CD4-positive, alpha-beta T cell treated with Interleukin-12 subunit alpha and Interleukin-12 subunit beta, for 1 hour (primary cell): ENCODE data around the gene DLG1.
"Not testable (repeated sequence)": the region's sequence is repeated elsewhere in the genome, so short reads cannot be mapped to it uniquely, and the experiment has no call there.

Source experiments
- DNase-seq: peaks from one replicate; pipeline ENCODE4 v3.0.0-alpha.2; 2020

The DLG1 gene

DNA sequence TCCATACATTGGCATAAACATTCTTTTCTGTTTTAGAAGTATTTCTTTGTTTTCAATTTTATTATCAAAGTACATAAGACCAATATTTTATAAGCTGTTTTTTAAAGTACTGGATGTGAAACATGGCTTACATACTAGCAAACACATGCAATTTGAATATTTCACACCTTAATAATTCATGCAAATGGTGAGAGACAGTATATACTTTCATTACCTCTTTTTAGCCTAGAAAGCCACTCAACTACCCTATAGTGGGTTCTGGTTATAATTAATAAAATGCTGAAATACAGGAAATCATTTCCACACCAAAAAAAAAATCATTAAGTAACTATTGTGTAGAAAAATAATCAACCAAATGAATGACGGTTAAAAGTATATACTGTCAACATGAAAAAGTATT lies 230.3 kb downstream of the DLG1 start:
- DNase-seq, result no peak

DNA sequence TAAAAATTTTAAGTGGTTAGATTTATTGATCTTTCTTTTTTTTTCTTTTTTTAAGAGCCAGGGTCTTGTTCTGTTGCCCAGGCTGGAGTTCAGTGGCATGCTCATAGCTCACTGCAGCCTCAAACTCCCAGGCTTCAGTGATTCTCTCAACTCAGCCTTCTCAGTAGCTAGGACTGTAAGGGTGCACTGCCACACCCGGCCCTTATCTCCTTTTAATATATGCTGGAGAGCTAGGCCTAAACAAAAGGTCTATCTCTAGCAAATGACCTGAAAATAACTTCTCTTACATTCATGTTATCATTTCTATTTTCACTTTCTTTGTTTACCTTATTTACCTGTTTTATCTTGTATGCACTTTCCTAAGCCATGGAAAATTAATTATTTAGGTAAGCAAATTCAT lies 233.6 kb downstream of the DLG1 start:
- DNase-seq, result no peak

DNA sequence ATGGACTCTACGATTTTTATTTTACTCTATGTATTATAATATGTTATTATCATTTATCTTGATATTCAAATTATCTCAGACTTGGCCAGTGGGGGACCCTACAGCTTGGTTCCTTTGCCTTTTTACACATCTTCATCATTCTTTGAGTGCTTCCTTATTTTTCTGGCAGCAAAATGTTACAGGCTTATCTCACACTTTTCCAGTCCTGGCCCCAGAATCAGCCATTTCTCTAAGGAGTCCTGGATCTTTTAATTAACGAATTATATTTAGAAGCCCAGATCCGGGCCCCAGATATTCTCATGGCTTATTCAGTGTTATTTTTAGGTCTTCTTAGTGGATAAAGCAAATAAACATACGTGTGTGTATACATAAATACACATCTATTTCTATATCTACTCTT lies 236.0 kb downstream of the DLG1 start:
- no peak for DNase-seq

DNA sequence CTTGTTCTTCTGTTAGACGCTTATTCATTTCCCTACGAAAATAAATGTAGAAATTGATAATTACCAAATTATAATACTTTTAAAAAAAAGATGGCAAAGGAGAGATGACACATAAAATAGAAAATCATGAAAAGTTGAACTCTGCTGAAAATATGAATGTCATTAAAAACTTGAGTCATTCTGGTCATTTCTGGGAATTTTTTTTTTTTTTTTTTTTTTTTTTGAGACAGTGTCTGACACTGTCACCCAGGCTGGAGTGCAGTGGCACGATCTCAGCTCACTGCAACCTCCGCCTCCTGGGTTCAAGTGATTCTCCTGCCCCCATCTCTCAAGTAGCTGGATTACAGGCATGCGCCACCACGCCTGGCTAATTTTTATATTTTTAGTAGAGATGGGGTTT lies 246.8 kb downstream of the DLG1 start:
- not testable (repeated sequence) for DNase-seq

DNA sequence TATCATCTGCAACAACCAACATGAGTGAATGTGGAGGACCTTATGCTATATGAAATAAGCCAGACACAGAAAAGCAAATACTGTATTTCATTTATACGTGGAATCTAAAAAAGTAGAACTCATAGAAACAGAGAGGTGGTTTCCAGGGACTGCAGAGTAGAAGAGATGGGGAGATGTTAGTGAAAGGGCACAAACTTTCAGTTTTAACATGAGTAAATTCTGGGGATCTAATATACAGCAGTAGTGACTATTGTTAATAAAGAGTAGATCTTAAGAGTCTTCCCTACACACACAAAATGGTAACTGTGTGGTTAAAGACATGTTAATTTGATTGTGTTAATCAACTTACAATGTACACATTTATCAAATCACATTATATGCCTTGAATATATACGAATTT lies 247.9 kb downstream of the DLG1 start:
- DNase-seq, result no peak

DNA sequence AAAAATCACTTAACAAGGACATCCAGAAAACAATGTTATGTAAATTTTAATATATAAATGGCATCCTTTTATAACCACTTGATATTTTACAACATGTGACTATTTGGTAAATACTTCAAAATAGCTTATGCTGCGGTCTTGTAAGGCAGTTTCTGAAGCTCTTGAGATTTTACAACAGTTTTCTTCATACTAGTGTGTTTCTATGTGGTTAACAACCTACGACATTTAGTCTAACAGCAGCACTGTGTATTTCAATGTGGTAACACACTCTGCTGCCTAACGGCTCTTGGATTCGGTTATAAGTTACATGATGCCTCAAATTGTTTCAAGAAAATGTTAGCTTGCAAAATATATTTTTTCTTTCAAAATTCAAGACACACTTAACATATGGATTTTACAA lies 255.9 kb downstream of the DLG1 start:
- DNase-seq, result no peak

DNA sequence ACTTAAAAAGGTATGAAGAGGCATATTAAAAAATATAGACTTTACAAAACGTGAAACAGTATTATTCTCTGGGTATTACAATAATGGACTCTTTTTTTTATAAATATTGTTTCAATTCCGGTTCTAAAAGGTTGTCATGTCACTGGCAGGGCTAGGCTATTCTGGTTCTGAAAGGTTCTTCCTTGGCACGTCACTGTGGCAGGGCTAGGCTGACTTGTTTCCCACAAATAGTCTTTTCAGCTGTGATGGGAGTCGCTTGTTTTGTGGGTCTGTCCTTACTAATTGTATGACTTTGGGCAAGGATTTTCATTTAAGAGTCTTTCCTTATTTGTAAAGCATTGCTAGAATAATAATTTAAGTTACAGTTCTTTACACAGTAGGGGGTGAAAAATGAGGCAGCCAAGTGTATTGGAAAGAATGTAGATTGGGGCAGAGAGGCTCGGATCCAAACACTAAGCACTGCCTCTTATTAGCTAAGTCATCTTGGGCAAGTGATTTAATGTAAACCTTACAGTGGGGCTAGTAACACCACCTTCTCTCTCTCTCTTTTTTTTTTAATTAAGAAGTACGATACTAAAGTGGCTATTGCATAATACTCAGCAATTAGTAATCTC lies 256.4 kb downstream of the DLG1 start:
- DNase-seq, result no peak

DNA sequence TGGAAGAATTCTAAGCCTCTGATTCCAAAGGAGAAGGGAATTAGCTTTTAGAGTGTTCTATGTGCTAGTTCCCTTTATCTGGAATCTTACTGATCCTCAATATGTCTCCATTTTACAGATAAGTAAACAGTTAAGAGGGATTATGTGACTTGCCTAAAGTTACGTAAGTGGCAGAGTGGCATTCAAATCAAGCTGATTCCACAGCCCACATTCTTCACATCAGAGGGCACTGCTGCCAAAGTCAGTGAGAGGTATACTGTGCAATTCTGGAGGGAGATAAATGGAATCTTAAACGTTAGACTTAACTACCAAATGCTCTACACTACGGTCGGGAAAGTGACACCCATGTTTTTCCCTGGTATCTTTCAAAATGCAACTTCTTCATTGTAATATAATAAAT lies 257.8 kb downstream of the DLG1 start:
- no peak for DNase-seq

DNA sequence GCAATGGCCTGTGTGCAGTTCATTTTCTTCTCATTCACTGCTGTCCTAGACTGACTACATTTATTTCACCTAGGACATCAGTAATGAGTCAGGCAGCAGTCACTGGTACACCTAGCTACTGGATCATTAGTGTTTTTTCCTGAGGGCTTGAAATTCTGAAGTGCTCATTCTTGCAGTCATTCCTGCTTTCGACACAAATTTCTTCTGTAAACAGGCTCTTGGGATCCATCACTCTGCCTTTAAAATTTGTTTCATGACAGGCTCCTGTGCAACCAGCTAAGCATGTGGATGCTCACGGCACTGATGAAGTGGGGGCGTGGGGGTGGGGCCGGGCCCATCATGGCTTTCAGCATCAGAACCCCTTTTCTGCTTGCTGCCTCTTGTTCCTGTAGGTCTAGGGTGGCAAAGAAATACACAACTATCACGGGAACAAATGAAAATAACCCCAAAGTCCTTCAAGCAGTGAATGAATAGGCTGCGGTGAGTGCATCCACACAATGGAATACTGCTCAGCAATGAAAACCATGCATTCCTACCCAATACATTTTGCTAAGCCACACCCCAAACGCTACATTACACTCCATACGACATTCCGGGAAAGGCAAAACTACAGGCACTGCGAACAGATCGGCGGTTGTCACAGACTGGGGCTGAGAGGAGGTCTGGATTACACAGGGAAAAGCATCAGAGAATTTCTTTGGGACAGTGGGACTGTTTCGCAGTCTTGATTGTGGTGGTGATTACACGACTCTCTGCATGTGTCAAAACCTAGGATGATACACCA lies 259.5 kb downstream of the DLG1 start:
- no peak for DNase-seq

DNA sequence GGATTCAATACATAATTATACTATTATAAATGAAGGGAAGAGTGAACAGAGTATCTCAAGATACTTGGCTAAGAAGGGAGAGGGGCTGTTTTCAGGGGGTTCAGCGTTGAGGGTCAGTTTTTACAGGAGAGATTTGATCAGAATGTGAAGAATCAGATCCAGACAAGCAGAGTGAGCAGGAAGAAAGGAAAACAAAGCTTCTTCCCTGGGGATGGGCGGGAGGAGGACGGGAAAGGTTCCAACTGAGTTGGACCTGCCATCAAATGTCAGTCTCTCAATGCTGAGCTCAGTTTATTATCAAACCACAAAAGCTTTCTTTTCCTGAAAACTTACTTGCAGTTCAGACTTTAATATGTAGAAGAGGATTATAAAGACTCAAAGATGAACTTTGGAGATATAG lies 262.8 kb downstream of the DLG1 start:
- DNase-seq, result no peak

DNA sequence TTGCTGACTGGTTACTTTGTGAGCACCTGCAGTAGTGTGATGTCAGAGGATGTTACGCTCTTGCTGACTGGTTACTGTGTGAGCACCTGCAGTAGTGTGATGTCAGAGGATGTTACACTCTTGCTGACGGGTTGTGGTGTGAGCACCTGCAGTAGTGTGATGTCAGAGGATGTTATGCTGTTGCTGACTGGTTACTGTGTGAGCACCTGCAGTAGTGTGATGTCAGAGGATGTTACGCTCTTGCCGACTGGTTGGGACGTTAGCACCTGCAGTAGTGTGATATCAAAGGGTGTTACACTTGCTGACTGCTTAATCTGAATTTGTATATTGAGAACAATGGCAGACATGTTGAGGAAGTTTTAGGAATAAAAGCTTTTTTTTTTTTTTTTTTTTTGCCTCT lies 263.6 kb downstream of the DLG1 start:
- DNase-seq, result not testable (repeated sequence)

DNA sequence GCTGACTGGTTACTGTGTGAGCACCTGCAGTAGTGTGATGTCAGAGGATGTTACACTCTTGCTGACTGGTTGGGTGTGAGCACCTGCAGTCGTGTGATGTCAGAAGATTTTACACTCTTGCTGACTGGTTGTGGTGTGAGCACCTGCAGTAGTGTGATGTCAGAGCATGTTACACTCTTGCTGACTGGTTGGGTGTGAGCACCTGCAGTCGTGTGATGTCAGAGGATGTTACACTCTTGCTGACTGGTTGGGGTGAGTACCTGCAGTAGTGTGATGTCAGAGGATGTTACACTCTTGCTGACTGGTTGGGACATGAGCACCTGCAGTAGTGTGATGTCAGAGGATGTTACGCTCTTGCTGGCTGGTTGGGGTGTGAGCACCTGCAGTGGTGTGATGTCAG lies 264.6 kb downstream of the DLG1 start:
- not testable (repeated sequence) for DNase-seq

DNA sequence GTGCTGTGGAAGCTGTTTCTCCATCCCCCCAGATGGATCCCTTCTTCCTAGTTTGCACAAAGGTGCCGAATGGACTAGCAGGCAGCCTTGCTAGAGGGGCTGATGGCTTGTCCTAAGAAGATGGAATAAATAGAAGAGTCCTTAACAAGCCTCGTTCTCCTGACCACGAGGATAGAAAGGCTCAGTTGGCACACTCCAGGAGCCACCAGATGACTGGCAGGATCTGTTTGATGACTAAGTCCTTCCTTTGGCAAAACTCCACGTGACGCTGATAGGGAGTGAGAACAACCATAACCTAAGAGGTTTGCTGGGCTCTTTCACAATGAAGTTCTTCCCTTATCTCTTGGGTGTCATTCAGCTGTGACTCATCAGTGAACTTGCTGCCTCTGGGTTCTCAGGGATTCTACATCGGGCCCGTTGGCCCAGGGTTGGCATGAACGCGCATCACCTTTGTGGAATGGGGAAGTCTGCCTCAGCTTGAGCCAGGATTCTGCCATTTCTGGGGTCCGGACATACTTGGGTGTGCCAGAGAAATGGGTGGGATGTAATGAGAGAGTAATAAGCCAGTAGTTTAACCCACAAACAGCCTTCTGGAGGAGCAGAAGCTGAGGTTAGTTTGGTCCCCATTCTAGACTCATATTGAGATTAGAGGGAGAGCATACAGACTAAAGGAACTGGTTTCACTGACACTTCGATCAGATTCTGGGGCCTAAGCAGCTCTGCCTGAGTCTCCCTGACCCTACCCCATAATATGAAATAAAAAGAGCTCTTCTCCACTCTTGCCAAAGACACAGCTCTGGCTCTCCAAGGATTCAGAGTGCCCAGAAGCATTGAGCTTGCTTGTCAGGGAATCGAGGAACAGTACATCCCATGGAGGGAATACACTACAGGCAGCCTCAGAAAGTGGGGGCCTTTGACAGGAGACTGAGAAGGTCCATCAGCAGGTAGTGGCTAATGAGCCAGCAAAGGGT lies 266.8 kb downstream of the DLG1 start:
- peak; percentile 13 for DNase-seq

DNA sequence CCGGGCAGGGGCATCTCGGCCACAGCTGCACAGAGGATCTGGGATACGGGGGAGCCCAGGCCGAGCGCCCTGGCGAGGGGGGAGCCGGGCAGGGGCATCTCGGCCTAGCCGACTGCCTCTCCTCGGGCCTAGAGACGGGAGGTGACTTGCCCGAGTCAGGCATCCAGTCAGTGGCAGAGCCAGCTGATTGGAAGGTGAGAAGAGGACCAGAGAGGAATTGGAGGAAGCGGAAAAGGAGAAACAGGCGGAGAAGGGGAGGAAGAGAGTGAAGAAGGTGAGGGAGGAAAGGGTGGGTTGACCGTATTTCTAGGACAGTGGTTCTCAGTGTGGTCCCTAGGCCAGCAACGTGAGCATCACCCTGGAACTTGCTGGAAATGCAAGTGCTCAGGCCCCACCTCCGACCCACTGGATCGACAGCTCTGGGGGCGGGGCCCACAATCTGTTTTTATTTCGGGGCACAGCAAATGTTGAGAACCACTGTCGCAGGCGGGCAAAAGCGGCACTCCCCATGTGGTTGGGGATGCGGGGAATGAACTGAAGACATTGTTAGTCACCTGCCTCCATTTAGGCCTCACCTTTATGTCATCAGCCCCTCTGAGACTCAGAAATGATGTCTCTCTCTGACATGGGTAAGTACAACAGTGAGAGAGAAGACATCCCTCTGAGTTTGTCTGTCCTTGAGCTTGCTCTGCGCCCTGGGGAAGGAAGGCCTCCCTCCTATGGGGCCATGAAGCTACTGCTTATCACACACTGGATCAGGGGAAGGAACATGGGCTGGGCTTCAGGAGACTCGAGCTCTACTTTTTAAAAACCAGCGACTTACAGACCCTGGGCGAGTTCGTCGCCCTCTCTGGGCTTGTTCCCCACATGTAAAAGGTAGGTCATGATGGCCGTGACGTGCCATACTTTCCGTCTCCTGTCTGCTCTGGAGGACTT lies 267.8 kb downstream of the DLG1 start:
- no peak for DNase-seq

DNA sequence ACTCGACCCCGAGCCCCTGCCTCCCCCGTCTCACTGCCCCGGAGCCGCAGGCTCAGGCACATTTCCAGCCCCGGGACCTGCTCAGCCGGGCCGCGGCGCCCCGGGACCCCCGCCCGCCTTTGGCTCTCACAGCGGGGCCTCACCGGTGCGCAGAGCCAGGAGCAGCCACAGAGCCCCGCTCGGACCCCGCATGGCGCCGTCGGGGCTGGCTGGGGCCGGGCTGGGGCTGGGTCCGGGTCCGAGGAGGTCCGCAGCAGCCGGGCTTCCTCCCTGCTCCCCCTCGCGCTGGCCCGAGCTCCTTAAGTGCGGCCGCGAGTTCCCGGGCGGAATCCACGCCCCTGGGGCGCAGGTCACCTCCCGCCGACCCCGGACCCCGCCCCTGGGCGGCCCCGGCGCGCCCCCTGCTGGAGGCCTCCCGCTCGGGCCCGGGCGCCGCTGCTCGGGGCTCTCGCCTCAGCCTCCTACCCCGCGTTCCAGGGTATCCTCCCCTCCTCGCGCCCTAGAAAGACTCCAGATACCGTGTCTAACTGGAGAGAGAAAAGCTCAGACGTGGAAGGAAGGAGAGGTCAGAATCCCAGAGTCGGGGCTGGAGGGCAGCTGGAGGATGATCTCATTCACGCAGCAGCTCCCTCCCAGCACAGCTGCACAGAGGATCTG lies 268.8 kb downstream of the DLG1 start, which contains the start of gene MELTF:
Gene MELTF (minus strand): TSS at position 307 of the 657 bp plus-strand sequence. CDS start 115 bp downstream, at position 192.
- DNase-seq, result peak; percentile 76

DNA sequence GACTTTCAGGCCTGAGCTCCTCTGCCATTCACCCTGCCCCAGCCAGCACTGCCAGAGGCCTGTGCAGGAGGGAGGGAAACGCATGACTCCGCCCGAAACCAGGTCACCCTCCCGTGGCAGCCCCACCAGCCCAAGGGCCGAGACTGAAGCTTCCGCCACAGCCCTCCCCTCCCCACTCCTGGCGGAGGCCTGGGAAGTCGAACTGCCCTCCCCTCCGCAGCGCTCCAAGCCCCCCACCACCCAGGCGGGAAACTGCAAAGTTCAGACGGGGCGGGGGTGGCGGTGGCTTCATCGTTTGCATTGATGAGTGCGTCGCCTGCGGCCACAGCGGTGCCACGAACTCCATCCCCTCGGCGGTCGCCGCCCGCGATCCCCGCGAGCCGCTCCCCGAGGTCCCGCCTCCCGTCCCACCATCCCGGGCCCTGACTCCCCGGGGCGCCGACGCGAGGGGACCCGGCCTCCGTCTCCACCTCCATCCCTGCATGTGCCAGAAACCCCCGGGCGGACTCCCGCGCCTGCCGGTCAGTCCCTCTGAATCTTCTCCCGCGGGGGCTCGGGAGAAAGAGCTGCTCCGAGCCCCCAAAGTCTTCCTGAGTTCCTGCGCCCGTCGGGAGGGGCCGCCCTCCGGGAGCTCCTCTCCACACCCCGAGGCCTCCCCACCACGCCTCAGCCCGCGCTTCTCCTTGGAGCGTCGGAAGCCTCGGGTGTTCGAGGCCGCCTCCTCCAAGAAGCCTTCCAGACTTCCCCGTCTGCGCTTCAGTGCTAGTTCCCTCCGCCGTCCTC lies 269.5 kb downstream of the DLG1 start:
- DNase-seq, result no peak

DNA sequence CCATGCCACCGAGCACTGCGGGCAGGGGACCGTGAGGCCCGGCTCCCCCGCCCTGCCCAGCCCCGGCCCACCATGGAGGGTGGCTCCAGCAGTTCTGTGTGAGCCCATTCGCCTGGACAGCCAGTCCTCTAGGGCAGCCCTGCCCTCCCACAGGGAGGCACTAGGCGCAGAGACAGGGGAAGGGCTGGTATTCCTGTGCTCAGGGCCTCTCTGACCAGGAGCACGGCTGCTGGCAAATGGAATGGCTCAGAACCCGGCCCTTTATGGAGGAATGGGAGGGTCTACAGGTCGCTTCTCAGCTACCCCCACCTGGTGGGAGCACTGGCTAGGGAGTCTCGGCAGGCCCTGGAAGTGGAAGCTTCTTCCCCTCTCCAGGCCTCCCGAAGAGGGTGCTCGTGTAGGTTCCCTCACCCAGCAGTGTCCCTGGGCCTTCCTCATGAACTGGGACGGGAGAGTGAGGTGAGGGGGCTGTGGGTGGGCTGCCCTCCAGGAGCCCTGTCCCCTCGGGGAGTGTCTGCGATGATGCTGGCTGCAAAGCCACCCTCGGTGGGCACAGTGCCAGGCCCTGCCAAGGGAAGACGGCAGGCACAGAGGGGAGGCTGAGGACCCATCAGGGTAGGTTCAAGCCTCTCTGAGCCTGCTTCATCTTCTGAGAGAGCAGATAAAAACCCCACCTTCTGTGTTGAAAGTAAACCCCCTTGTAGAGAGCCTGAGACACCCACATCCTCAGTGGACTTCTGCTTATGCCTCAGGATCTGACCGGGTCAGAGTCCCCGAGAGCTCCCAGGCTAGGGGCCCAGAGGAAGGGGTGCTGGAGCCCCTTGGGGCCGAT lies 270.3 kb downstream of the DLG1 start:
- DNase-seq, result no peak

DNA sequence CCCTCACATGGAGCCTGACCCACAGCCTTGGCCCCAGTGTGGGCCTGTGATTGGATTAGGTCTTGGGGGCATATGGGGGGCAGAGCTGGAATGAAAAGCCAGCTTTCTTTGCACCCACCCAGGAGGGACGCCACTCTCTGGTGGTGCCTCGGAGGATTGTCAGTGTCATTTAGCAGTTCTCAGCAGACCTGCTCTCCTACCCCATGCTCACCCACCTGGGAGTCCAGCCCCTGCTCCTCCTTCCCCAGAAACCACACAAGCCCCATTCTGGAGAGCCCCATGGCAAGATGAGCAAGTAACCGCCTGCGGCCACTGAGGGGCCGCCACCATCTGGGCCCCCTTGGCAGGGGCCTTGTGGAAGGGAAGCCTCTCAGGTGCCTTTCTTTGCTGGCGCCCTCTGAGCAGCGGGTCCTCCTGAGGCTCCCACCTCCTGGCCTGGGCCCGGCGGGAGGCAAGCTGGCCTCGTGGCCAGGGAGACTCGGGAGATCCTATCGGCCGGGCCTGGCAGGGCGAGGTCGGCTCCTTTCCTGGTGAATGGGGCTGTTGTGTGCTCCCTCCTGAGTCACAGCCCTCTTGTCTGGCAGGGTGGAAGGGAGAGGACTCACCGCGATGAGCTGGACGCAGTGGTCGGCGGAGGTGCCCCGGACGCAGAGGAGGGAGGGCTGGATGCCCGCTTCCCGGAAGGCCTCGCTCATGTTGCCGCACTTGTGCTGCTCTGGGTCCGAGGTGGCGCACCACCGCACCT lies 271.1 kb downstream of the DLG1 start:
- no peak for DNase-seq

DNA sequence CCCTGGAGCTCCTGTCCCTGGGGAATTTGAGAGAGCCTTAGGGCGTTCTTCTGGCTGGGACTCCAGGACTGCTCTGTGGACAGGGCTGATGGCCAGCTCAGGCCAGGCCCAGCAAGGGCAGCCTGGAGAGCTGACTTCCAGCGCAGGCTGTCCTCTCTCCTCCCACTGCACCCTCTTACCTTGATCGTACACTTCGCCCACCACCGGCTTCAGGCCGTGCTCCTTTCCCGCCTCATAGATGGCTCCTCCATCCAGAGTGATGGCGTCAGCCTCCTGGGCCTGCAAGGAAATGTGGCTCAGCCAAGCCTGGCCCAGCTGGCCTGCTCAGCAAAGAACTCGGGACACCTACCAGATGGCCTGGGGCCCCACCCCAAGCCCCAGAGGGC lies 271.9 kb downstream of the DLG1 start:
- DNase-seq, result no peak
